ENCODE results near the gene ABCC11.

The ABCC11 gene

GRCh38 chr16:48284772-48285409 lies 37.6 kb upstream of the ABCC11 start:
- no peak for TF ChIP-seq CTCF (IDR thresholded peaks at IDR 0.05; ENCODE audit: low read depth, low read length)
- H3K4me3 ChIP-seq (ENCODE audit: low read depth, low read length) = no peak overlapping the region

GRCh38 chr16:48282636-48283263 lies 35.4 kb upstream of the ABCC11 start:
- H3K4me3 ChIP-seq (ENCODE audit: low read depth, low read length) = no peak overlapping the region
- TF ChIP-seq CTCF (IDR thresholded peaks at IDR 0.05; ENCODE audit: low read depth, low read length) = no peak

- no peak overlapping the region for H3K4me3 ChIP-seq (ENCODE audit: low read depth, low read length)
- TF ChIP-seq CTCF (IDR thresholded peaks at IDR 0.05; ENCODE audit: low read depth, low read length) = no peak
Measured at GRCh38 chr16:48280546-48280945, 33.2 kb upstream of the ABCC11 start.

GRCh38 chr16:48279199-48279598 lies 31.9 kb upstream of the ABCC11 start:
- TF ChIP-seq CTCF (IDR thresholded peaks at IDR 0.05; ENCODE audit: low read depth, low read length) = no peak
- H3K4me3 ChIP-seq (ENCODE audit: low read depth, low read length) = no peak overlapping the region

- no peak for TF ChIP-seq CTCF (IDR thresholded peaks at IDR 0.05; ENCODE audit: low read depth, low read length)
Measured at GRCh38 chr16:48277158-48277557, 29.8 kb upstream of the ABCC11 start.

GRCh38 chr16:48276102-48276501 lies 28.8 kb upstream of the ABCC11 start:
- no peak overlapping the region for H3K4me3 ChIP-seq (ENCODE audit: low read depth, low read length)
- no peak for TF ChIP-seq CTCF (IDR thresholded peaks at IDR 0.05; ENCODE audit: low read depth, low read length)

More at GRCh38 chr16:48277158-48277557, 29.8 kb upstream of the ABCC11 start:
- H3K4me3 ChIP-seq (ENCODE audit: low read depth, low read length) = no peak overlapping the region

- TF ChIP-seq CTCF (IDR thresholded peaks at IDR 0.05; ENCODE audit: low read depth, low read length) = no peak
Measured at GRCh38 chr16:48274476-48274875, 27.1 kb upstream of the ABCC11 start.

More at GRCh38 chr16:48274476-48274875, 27.1 kb upstream of the ABCC11 start:
- H3K4me3 ChIP-seq (ENCODE audit: low read depth, low read length) = no peak overlapping the region
